GM12872 (cell line): ENCODE measurements around the gene OR8J3.

Experiments
- CTCF ChIP-seq: IDR thresholded peaks from 3 replicates; pipeline ENCODE4 v1.5.1; 2011; ENCODE audit warnings: low read depth, mild to moderate bottlenecking, low read length, moderate library complexity; ENCODE audit not compliant: insufficient read depth

The OR8J3 gene

DNA sequence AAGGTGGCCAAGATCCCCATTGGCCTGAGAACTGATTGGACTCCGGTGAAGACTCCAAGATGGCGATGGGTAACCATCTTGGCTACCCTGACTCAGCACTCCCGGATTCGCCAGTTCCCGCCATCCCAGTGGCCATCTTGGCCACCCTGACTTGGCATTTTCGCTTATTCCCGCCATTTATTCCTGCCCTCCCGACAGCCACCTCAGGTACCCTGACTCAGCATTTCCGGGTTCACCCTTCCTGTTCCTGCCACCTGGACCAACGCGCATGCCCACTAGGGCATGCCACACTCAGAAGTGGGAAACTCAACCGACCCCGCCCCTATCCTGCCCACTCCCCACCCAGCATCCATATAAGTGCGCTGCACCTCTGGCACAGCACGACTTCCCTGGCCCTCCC, 12.3 kb upstream of the OR8J3 start:
- TF ChIP-seq CTCF, result no peak

GRCh38 chr11:56151376-56151775, 11.4 kb upstream of the OR8J3 start:
- no peak for TF ChIP-seq CTCF

DNA sequence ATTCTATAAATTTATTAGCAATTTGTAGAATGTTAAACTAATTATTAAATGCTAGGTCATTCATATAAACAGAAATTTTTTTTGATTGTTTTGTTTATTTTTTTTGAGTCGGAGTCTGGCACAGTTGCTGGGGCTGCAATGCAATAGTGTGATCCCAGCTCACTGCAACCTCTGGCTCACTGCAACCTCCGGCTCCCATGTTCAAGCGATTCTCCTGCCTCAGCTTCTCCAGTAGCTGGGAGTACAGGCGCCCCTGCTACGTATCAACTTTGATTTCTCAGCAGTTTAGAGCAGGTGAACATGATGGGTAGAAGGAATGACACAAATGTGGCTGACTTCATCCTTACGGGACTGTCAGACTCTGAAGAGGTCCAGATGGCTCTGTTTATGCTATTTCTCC, 17.9 kb downstream of the OR8J3 start, which contains the start of gene OR8H3:
OR8H3 (plus strand) TSS at position 301 of the 400 bp plus-strand sequence; CDS start at position 301, 0 bp downstream.
- no peak for TF ChIP-seq CTCF

GRCh38 chr11:56103210-56103737, 36.7 kb downstream of the OR8J3 start, which contains the start of gene OR8H2:
OR8H2 (plus strand) TSS chr11:56103687; CDS start chr11:56105043, 1,356 bp downstream.
- TF ChIP-seq CTCF, result no peak

DNA sequence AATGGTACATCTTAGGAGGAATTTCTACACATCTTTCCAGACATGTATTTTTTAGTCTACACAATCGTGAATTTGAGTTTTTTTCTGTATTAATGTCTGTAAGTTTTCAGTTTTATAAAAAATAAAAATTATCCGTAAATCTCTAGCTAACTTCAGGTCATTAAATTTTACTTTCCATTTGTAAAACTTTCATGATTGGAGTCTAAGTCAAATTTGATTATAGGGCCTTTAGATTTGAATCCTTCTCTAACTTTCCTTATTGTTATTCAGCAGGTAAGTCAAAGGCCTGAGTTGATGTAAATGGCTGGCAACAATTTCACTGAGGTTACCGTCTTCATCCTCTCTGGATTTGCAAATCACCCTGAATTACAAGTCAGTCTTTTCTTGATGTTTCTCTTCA, 47.0 kb downstream of the OR8J3 start, which contains the start of gene OR8I2:
OR8I2 (plus strand) TSS at position 301 of the 400 bp plus-strand sequence; CDS start at position 301, 0 bp downstream.
- TF ChIP-seq CTCF, result no peak

DNA sequence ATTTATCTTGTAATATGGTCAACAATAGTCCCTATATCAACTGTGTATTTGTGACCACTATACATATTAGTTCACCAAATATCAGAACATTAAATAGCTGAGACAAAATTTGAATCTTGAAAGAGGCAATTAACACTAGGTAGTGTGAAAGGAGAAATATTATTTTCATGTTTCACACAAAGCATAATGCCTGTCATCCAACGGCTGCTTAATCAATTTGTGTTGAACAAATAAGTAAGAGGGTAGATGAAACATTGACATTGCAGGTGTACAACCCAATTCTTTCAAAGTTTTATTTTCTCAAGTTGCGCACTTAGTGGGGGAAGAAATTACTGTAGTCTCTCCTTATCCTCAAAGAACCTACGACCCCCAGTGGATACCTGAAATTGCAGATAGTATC, 50.3 kb downstream of the OR8J3 start:
- TF ChIP-seq CTCF, result no peak
